Measurements from ENCODE around the gene PCBP3. TPM values are rescaled to one million over a fixed set of nuclear protein-coding genes. Genes with fewer than 3 reads are reported as not detected.

Gene PCBP3
- total and polyA plus RNA-seq, 2 donors (not counting 3 experiments of a cell fraction or from before 2014, with no cell fraction given) = 0.06 to 1.1 TPM

GRCh38 chr21:45976701-45977311 is 333.3 kb downstream of the PCBP3 start:
- no peak overlapping the region for H3K9ac ChIP-seq (replicated peaks; ENCODE audit: extremely low read depth, insufficient read depth, low read length)
- no peaks in the 10 kb centered on the region for H3K36me3 ChIP-seq (ENCODE audit: control insufficient read depth in 2 of 2, extremely low read depth in 1 of 2, insufficient read depth in 2 of 2, low read length in 2 of 2)
- ChIA-PET POLR2A (no interaction called here), CTCF (no interaction called here)
- dilution Hi-C loops (cut with MboI; ENCODE audit: extremely low pct_ligation_motif_present, low sequenced_read_pairs) = no loop called here
- no peak overlapping the region for H3K4me3 ChIP-seq (replicated peaks in 1 of 3; ENCODE audit: insufficient read depth in 1 of 3, low read depth in 1 of 3, low read length in 3 of 3)
- H3K4me2 ChIP-seq (ENCODE audit: insufficient read depth, low read length) = no peak overlapping the region
- H3K4me1 ChIP-seq (ENCODE audit: control insufficient read depth, extremely low read depth, insufficient read depth, low read length) = peaks cover 34% of the 10 kb centered on the region
- H3K27me3 ChIP-seq (ENCODE audit: control insufficient read depth in 2 of 2, insufficient read depth in 2 of 2, low read length in 2 of 2) = peaks cover 0 to 4% of the 10 kb centered on the region in 2 experiments
- no peaks in the 10 kb centered on the region for H3K79me2 ChIP-seq (ENCODE audit: control insufficient read depth, insufficient read depth, low read length)
- no peaks in the 10 kb centered on the region for H3K9me1 ChIP-seq (replicated peaks; ENCODE audit: control insufficient read depth, extremely low read depth, insufficient read depth, low read length)
- FAIRE-seq = no peak
- H2AFZ ChIP-seq (ENCODE audit: low read depth, low read length) = no peak overlapping the region
- no peaks in the 10 kb centered on the region for H3K9me3 ChIP-seq (replicated peaks; ENCODE audit: control insufficient read depth, insufficient read depth, low read length)
- no TSS peak for BruUV-seq (replicated peaks)
- H3K27ac ChIP-seq (ENCODE audit: insufficient read depth, low read depth, low read length) = no peak overlapping the region
- H4K20me1 ChIP-seq (replicated peaks; ENCODE audit: control insufficient read depth, extremely low read depth, insufficient read depth, low read length) = no peaks in the 10 kb centered on the region
- no peak for DNase-seq (ENCODE audit: low read depth, low spot score)
- TF ChIP-seq GATA2 (IDR thresholded peaks at IDR 0.05; ENCODE audit: insufficient read depth, insufficient read length, low read depth, low read length) (no peak), CTCF (IDR thresholded peaks at IDR 0.05; ENCODE audit: extremely low read depth in 1 of 2, insufficient read depth in 1 of 2, low read depth in 1 of 2, low read length in 2 of 2) (no peak), POLR2A (IDR thresholded peaks at IDR 0.05; ENCODE audit: low read depth, low read length) (no peak)
- intact Hi-C loops (cut with micrococcal nuclease) = no loop called here

- no peaks in the 10 kb centered on the region for H3K9me1 ChIP-seq (replicated peaks; ENCODE audit: control insufficient read depth, extremely low read depth, insufficient read depth, low read length)
- no peak overlapping the region for H3K4me3 ChIP-seq (replicated peaks in 1 of 3; ENCODE audit: insufficient read depth in 1 of 3, low read depth in 1 of 3, low read length in 3 of 3)
- H4K20me1 ChIP-seq (replicated peaks; ENCODE audit: control insufficient read depth, extremely low read depth, insufficient read depth, low read length) = no peaks in the 10 kb centered on the region
- H3K4me1 ChIP-seq (ENCODE audit: control insufficient read depth, extremely low read depth, insufficient read depth, low read length) = peaks cover 37% of the 10 kb centered on the region
- no peak for DNase-seq (ENCODE audit: low read depth, low spot score)
- no peak for TF ChIP-seq GATA2 (IDR thresholded peaks at IDR 0.05; ENCODE audit: insufficient read depth, insufficient read length, low read depth, low read length)
- TF ChIP-seq JUN (IDR thresholded peaks at IDR 0.05; ENCODE audit: borderline replicate concordance, insufficient read depth, insufficient read length, low read depth) = no peak
- TF ChIP-seq EZH2 (IDR thresholded peaks at IDR 0.05; ENCODE audit: borderline replicate concordance, low read depth, low read length, severe bottlenecking) = no peak
- no peak for TF ChIP-seq MYC (IDR thresholded peaks at IDR 0.05; ENCODE audit: low read depth, low read length)
- TF ChIP-seq POLR2AphosphoS5 (IDR thresholded peaks at IDR 0.05; ENCODE audit: insufficient read depth, low read depth, low read length) = no peak
- TF ChIP-seq MAX (IDR thresholded peaks at IDR 0.05; ENCODE audit: insufficient read depth, insufficient read length) = no peak
- TF ChIP-seq POLR2A (IDR thresholded peaks at IDR 0.05; ENCODE audit: low read depth, low read length) = no peak
- no peak for TF ChIP-seq CTCF (IDR thresholded peaks at IDR 0.05; ENCODE audit: extremely low read depth in 1 of 2, insufficient read depth in 1 of 2, low read depth in 1 of 2, low read length in 2 of 2)
- no peak for TF ChIP-seq FOS (IDR thresholded peaks at IDR 0.05; ENCODE audit: borderline replicate concordance, insufficient read depth, low read length)
- no peak overlapping the region for H3K27ac ChIP-seq (ENCODE audit: insufficient read depth, low read depth, low read length)
- no peaks in the 10 kb centered on the region for H3K9me3 ChIP-seq (replicated peaks; ENCODE audit: control insufficient read depth, insufficient read depth, low read length)
- H3K36me3 ChIP-seq (ENCODE audit: control insufficient read depth in 2 of 2, extremely low read depth in 1 of 2, insufficient read depth in 2 of 2, low read length in 2 of 2) = no peaks in the 10 kb centered on the region
- H2AFZ ChIP-seq (ENCODE audit: low read depth, low read length) = no peak overlapping the region
- peaks cover 0 to 4% of the 10 kb centered on the region in 2 experiments for H3K27me3 ChIP-seq (ENCODE audit: control insufficient read depth in 2 of 2, insufficient read depth in 2 of 2, low read length in 2 of 2)
- dilution Hi-C loops (cut with MboI; ENCODE audit: extremely low pct_ligation_motif_present, low sequenced_read_pairs) (no loop called here), intact Hi-C loops (cut with micrococcal nuclease) (no loop called here)
- no TSS peak for BruUV-seq (replicated peaks)
- no peak for FAIRE-seq
- H3K79me2 ChIP-seq (ENCODE audit: control insufficient read depth, insufficient read depth, low read length) = no peaks in the 10 kb centered on the region
- H3K4me2 ChIP-seq (ENCODE audit: insufficient read depth, low read length) = no peak overlapping the region
- ChIA-PET POLR2A (no interaction called here), CTCF (no interaction called here)
- no peak overlapping the region for H3K9ac ChIP-seq (replicated peaks; ENCODE audit: extremely low read depth, insufficient read depth, low read length)
Measured at GRCh38 chr21:45977396-45977795, 333.9 kb downstream of the PCBP3 start.

Measured in endothelial cell of umbilical vein (primary cell).